Neutrophil (primary cell): ENCODE measurements around the gene TMED5.

ENCODE experiments used
- H3K27ac ChIP-seq: fragments of 200-600 bp; sonication (generic); 2 replicates; pipeline ENCODE4 v1.5.1; 2016; ENCODE audit warnings: mild to moderate bottlenecking, moderate library complexity
- H3K27me3 ChIP-seq: fragments of 200-600 bp; sonication (generic); 2 replicates; pipeline ENCODE4 v1.6.0; 2016; ENCODE audit warnings: mild to moderate bottlenecking
- H3K36me3 ChIP-seq: fragments of 200-600 bp; sonication (generic); 2 replicates; pipeline ENCODE4 v1.5.1; 2017
- H3K4me1 ChIP-seq, 2 experiments: fragments of 200-600 bp in 1 of 2; sonication (generic) in 1 of 2; 1 replicate in 1 of 2; 2 replicates in 1 of 2; pipeline versions ENCODE4 v1.5.1 to v1.6.1; 2013 to 2016; ENCODE audit warnings: low read depth in 1 of 2, low read length in 1 of 2, mild to moderate bottlenecking in 1 of 2, moderate library complexity in 1 of 2; ENCODE audit not compliant: control insufficient read depth in 1 of 2, insufficient read depth in 1 of 2
- H3K4me3 ChIP-seq, 2 experiments: fragments of 200-600 bp in 1 of 2; sonication (generic) in 1 of 2; 1 replicate in 1 of 2; 2 replicates in 1 of 2; pipeline ENCODE4 v1.5.1; 2013 to 2016; ENCODE audit warnings: low read depth in 1 of 2, low read length in 1 of 2, mild to moderate bottlenecking in 1 of 2, moderate library complexity in 1 of 2
- H3K9me3 ChIP-seq: fragments of 200-600 bp; sonication (generic); 2 replicates; pipeline ENCODE4 v1.5.1; 2016
- CTCF ChIP-seq: fragments of 200-600 bp; sonication (generic); IDR thresholded peaks from 2 replicates; pipeline ENCODE4 v1.5.1; 2016; ENCODE audit warnings: antibody characterized with exemption

Gene TMED5

GRCh38 chr1:93207211-93207610 lies 27.0 kb upstream of the TMED5 start:
- Histone ChIP-seq H3K27ac (no peak overlapping the region), H3K4me1 (peaks cover 3 to 12% of the 10 kb centered on the region in 2 experiments), H3K36me3 (peaks cover 19% of the 10 kb centered on the region), H3K4me3 (no peak overlapping the region), H3K27me3 (no peaks in the 10 kb centered on the region), H3K9me3 (no peaks in the 10 kb centered on the region)
- no peak for TF ChIP-seq CTCF

GRCh38 chr1:93206567-93206954 lies 26.3 kb upstream of the TMED5 start:
- H3K9me3 ChIP-seq, result no peaks in the 10 kb centered on the region
- no peak for TF ChIP-seq CTCF
- H3K36me3 ChIP-seq, result peaks cover 21% of the 10 kb centered on the region
- H3K4me1 ChIP-seq, result peaks cover 3 to 12% of the 10 kb centered on the region in 2 experiments
- no peak overlapping the region for H3K4me3 ChIP-seq
- H3K27me3 ChIP-seq, result no peaks in the 10 kb centered on the region
- H3K27ac ChIP-seq, result no peak overlapping the region

GRCh38 chr1:93205892-93206566 lies 25.8 kb upstream of the TMED5 start:
- H3K9me3 ChIP-seq, result no peaks in the 10 kb centered on the region
- H3K4me1 ChIP-seq, result peaks cover 3 to 12% of the 10 kb centered on the region in 2 experiments
- H3K36me3 ChIP-seq, result peaks cover 21% of the 10 kb centered on the region
- no peaks in the 10 kb centered on the region for H3K27me3 ChIP-seq
- TF ChIP-seq CTCF, result no peak
- no peak overlapping the region for H3K4me3 ChIP-seq
- no peak overlapping the region for H3K27ac ChIP-seq

- Histone ChIP-seq H3K4me3 (no peak overlapping the region), H3K9me3 (no peaks in the 10 kb centered on the region), H3K27ac (no peak overlapping the region), H3K4me1 (peaks cover 3 to 10% of the 10 kb centered on the region in 2 experiments), H3K36me3 (peaks cover 27% of the 10 kb centered on the region), H3K27me3 (no peaks in the 10 kb centered on the region)
- no peak for TF ChIP-seq CTCF
These were observed 20.5 kb upstream of the TMED5 start for GRCh38 chr1:93200714-93201113.

- H3K9me3 ChIP-seq, result no peaks in the 10 kb centered on the region
- peaks cover 3 to 4% of the 10 kb centered on the region in 2 experiments for H3K4me1 ChIP-seq
- H3K36me3 ChIP-seq, result peaks cover 27% of the 10 kb centered on the region
- H3K27me3 ChIP-seq, result no peaks in the 10 kb centered on the region
- TF ChIP-seq CTCF, result no peak
- no peak overlapping the region for H3K4me3 ChIP-seq
- H3K27ac ChIP-seq, result no peak overlapping the region
These were observed 19.9 kb upstream of the TMED5 start for GRCh38 chr1:93200086-93200620.
